ENCODE data around the gene SPATA31D4. TPM values are rescaled to one million over a fixed set of nuclear protein-coding genes. Genes with fewer than 3 reads are reported as not detected.
"Not testable (repeated sequence)": the region's sequence is repeated elsewhere in the genome, so short reads cannot be mapped to it uniquely, and the experiment has no call there.

SPATA31D4 gene
- total RNA-seq (not detected), total RNA-seq (0 to 0.05 (median 0) reads per million in 172 experiments)
- polyA plus RNA-seq (2013, experiment 1 of 2): not detected
- not detected for polyA plus RNA-seq (2013, experiment 2 of 2)

- ATAC-seq (ENCODE audit: poor library complexity); H3K4me3 ChIP-seq (ENCODE audit: low read length); POLR2A ChIA-PET; H3K9me3 Mint-ChIP-seq; H3K27ac Mint-ChIP-seq; H3K9me3 ChIP-seq (ENCODE audit: control insufficient read depth in 1 of 2, insufficient read depth in 1 of 2, low read length in 2 of 2); H3K36me3 ChIP-seq (ENCODE audit: insufficient read depth, low read length); H3K36me3 Mint-ChIP-seq (ENCODE audit: low read depth); H3K27me3 Mint-ChIP-seq; DNase-seq; H3K4me1 Mint-ChIP-seq (ENCODE audit: low read depth); CTCF ChIA-PET; H3K4me3 Mint-ChIP-seq; intact Hi-C loops (cut with DNase I, micrococcal nuclease); H3K27ac ChIP-seq (ENCODE audit: low read depth in 1 of 2, low read length in 2 of 2); H3K27me3 ChIP-seq (ENCODE audit: control insufficient read depth in 1 of 2, insufficient read depth in 2 of 2, low read length in 2 of 2); H3K4me1 ChIP-seq (ENCODE audit: insufficient read depth, low read length): not testable (repeated sequence)
Measured at GRCh38 chr9:81928305-81928704, at the start of gene SPATA31D4. Gene SPATA31D4 (plus strand): TSS chr9:81928428. CDS start chr9:81928514, 86 bp downstream.

GRCh38 chr9:81878530-81878929, 49.7 kb upstream of the SPATA31D4 start:
- ATAC-seq (ENCODE audit: poor library complexity): no peak
- Histone ChIP-seq H3K36me3 (ENCODE audit: insufficient read depth, low read length) (no peaks in the 10 kb centered on the region), H3K4me3 (ENCODE audit: low read length) (no peak overlapping the region), H3K9me3 (ENCODE audit: control insufficient read depth in 1 of 2, insufficient read depth in 1 of 2, low read length in 2 of 2) (peaks cover 0 to 12% of the 10 kb centered on the region in 2 experiments), H3K4me1 (ENCODE audit: insufficient read depth, low read length) (no peaks in the 10 kb centered on the region), H3K27ac (ENCODE audit: low read depth in 1 of 2, low read length in 2 of 2) (no peak overlapping the region), H3K27me3 (ENCODE audit: control insufficient read depth in 1 of 2, insufficient read depth in 2 of 2, low read length in 2 of 2) (no peaks in the 10 kb centered on the region)
- TF ChIP-seq CTCF (IDR thresholded peaks at IDR 0.05): no peak
- no peak overlapping the region for H3K4me3 Mint-ChIP-seq
- H3K36me3 Mint-ChIP-seq (ENCODE audit: low read depth): no peaks in the 10 kb centered on the region
- no peaks in the 10 kb centered on the region for H3K9me3 Mint-ChIP-seq
- ChIA-PET POLR2A (no interaction called here), CTCF (no interaction called here)
- H3K4me1 Mint-ChIP-seq (ENCODE audit: low read depth): no peaks in the 10 kb centered on the region
- H3K27ac Mint-ChIP-seq: no peak overlapping the region
- H3K27me3 Mint-ChIP-seq: no peaks in the 10 kb centered on the region
- DNase-seq: no peak
- intact Hi-C loops (cut with DNase I, micrococcal nuclease): no loop called here

- no peak for ATAC-seq (ENCODE audit: poor library complexity)
- no peaks in the 10 kb centered on the region for H3K4me1 ChIP-seq (ENCODE audit: insufficient read depth, low read length)
- no peaks in the 10 kb centered on the region for H3K27me3 Mint-ChIP-seq
- H3K27ac ChIP-seq (ENCODE audit: low read depth in 1 of 2, low read length in 2 of 2): no peak overlapping the region
- H3K4me1 Mint-ChIP-seq (ENCODE audit: low read depth): no peaks in the 10 kb centered on the region
- no peaks in the 10 kb centered on the region for H3K36me3 Mint-ChIP-seq (ENCODE audit: low read depth)
- CTCF ChIA-PET: no interaction called here
- peaks cover 0 to 12% of the 10 kb centered on the region in 2 experiments for H3K9me3 ChIP-seq (ENCODE audit: control insufficient read depth in 1 of 2, insufficient read depth in 1 of 2, low read length in 2 of 2)
- H3K36me3 ChIP-seq (ENCODE audit: insufficient read depth, low read length): no peaks in the 10 kb centered on the region
- H3K27me3 ChIP-seq (ENCODE audit: control insufficient read depth in 1 of 2, insufficient read depth in 2 of 2, low read length in 2 of 2): no peaks in the 10 kb centered on the region
- DNase-seq: no peak
- H3K4me3 ChIP-seq (ENCODE audit: low read length): no peak overlapping the region
- H3K27ac Mint-ChIP-seq: no peak overlapping the region
- POLR2A ChIA-PET: no interaction called here
- no peaks in the 10 kb centered on the region for H3K9me3 Mint-ChIP-seq
- no peak for TF ChIP-seq CTCF (IDR thresholded peaks at IDR 0.05)
- intact Hi-C loops (cut with DNase I, micrococcal nuclease): no loop called here
- H3K4me3 Mint-ChIP-seq: no peak overlapping the region
Measured at GRCh38 chr9:81879501-81879916, 48.7 kb upstream of the SPATA31D4 start.

GRCh38 chr9:81885602-81886001, 42.6 kb upstream of the SPATA31D4 start:
- Histone ChIP-seq H3K36me3 (ENCODE audit: insufficient read depth, low read length) (no peaks in the 10 kb centered on the region), H3K9me3 (ENCODE audit: control insufficient read depth in 1 of 2, insufficient read depth in 1 of 2, low read length in 2 of 2) (peaks cover 0 to 16% of the 10 kb centered on the region in 2 experiments), H3K4me1 (ENCODE audit: insufficient read depth, low read length) (no peaks in the 10 kb centered on the region), H3K27ac (ENCODE audit: low read depth in 1 of 2, low read length in 2 of 2) (no peak overlapping the region), H3K4me3 (ENCODE audit: low read length) (no peak overlapping the region), H3K27me3 (ENCODE audit: control insufficient read depth in 1 of 2, insufficient read depth in 2 of 2, low read length in 2 of 2) (no peaks in the 10 kb centered on the region)
- Mint-ChIP-seq H3K27ac (no peak overlapping the region), H3K4me1 (ENCODE audit: low read depth) (no peaks in the 10 kb centered on the region), H3K4me3 (no peak overlapping the region), H3K36me3 (ENCODE audit: low read depth) (no peaks in the 10 kb centered on the region), H3K9me3 (no peaks in the 10 kb centered on the region), H3K27me3 (no peaks in the 10 kb centered on the region)
- ATAC-seq (ENCODE audit: poor library complexity): no peak
- ChIA-PET POLR2A (no interaction called here), CTCF (no interaction called here)
- no peak for DNase-seq
- intact Hi-C loops (cut with DNase I, micrococcal nuclease): no loop called here
- TF ChIP-seq CTCF (IDR thresholded peaks at IDR 0.05): no peak

Measured in CD4-positive, alpha-beta T cell (primary cell).